C4-2B (cell line): ENCODE results near the gene C7orf33.
"Not testable (repeated sequence)": the region's sequence is repeated elsewhere in the genome, so short reads cannot be mapped to it uniquely, and the experiment has no call there.

Source experiments
- H3K27ac ChIP-seq: fragments of 450-650 bp; 2 replicates; pipeline ENCODE4 v1.5.1; 2017
- ZFX ChIP-seq: fragments of 450-650 bp; IDR thresholded peaks from 2 replicates; pipeline ENCODE4 v1.6.1; 2017
- TF ChIP-seq, protein P1 (sequence below): fragments of 450-650 bp; conservative IDR thresholded peaks from 2 replicates; pipeline ENCODE4 v1.5.1; 2017; ENCODE audit warnings: mild to moderate bottlenecking

The C7orf33 gene

GRCh38 chr7:148553979-148554378 is 36.6 kb upstream of the C7orf33 start:
- no peak for TF ChIP-seq ZFX
- TF ChIP-seq, protein P1, sequence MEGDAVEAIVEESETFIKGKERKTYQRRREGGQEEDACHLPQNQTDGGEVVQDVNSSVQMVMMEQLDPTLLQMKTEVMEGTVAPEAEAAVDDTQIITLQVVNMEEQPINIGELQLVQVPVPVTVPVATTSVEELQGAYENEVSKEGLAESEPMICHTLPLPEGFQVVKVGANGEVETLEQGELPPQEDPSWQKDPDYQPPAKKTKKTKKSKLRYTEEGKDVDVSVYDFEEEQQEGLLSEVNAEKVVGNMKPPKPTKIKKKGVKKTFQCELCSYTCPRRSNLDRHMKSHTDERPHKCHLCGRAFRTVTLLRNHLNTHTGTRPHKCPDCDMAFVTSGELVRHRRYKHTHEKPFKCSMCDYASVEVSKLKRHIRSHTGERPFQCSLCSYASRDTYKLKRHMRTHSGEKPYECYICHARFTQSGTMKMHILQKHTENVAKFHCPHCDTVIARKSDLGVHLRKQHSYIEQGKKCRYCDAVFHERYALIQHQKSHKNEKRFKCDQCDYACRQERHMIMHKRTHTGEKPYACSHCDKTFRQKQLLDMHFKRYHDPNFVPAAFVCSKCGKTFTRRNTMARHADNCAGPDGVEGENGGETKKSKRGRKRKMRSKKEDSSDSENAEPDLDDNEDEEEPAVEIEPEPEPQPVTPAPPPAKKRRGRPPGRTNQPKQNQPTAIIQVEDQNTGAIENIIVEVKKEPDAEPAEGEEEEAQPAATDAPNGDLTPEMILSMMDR = no peak
- no peak overlapping the region for H3K27ac ChIP-seq

- H3K27ac ChIP-seq = no peak overlapping the region
- no peak for TF ChIP-seq ZFX
- TF ChIP-seq, protein P1 = no peak; the same call in none of the 2 replicates
These were observed 33.7 kb upstream of the C7orf33 start for GRCh38 chr7:148556892-148557291.

DNA sequence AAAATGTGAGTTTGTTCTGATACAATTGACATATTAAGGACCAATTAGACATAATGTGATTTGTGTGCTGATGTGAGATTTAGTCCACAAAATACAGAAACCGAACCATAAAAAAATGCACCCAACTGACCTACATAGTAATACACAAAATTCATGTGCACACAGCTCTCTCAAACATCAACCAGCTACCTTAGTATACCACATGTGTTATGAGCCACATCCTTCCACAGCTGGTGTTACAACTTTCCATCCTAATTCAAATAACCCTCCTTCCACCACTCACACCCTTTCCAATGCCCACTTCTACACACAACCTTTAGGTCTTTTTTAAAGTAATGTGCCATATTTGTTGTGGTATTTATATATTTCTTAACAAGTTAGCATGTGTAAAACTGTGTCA is 31.7 kb upstream of the C7orf33 start:
- TF ChIP-seq, protein P1 = no peak
- TF ChIP-seq ZFX = no peak
- H3K27ac ChIP-seq = no peak overlapping the region

- TF ChIP-seq ZFX = no peak
- TF ChIP-seq, protein P1 = no peak
- H3K27ac ChIP-seq = no peak overlapping the region
These were observed 29.5 kb upstream of the C7orf33 start for GRCh38 chr7:148561099-148561498.

- no peak for TF ChIP-seq ZFX
- TF ChIP-seq, protein P1 = no peak
These were observed 26.8 kb upstream of the C7orf33 start for GRCh38 chr7:148563583-148564274.

DNA sequence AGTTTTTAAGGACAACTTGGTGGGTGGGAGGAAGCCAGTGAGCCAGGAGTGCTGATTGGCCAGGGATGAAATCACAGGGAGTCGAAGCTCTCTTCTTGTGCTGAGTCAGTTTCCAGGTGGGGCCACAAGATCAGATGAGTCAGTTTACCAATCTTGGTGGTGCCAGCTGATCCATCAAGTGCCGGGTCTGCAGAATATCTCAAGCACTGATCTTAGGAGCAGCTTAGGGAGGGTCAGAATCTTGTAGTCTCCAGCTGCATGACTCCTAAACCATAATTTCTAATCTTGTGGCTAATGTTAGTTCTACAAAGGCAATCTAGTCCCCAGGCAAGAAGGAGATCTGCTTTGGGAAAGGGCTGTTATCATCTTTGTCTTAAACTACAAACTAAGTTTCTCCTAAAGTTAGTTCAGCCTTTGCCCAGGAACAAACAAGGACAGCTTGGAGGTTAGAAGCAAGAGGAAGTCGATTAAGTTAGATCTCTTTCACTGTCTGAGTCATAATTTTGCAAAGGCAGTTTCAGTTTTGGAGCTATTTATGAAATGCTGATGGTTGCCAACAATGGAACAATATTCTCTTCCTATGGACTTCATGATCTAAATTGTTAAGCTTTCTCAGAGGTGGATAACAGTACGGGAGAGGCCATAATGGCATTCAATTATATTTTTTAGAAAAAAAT is 26.2 kb upstream of the C7orf33 start:
- not testable (repeated sequence) for H3K27ac ChIP-seq

More at GRCh38 chr7:148563583-148564274, 26.8 kb upstream of the C7orf33 start:
- H3K27ac ChIP-seq = no peak overlapping the region

DNA sequence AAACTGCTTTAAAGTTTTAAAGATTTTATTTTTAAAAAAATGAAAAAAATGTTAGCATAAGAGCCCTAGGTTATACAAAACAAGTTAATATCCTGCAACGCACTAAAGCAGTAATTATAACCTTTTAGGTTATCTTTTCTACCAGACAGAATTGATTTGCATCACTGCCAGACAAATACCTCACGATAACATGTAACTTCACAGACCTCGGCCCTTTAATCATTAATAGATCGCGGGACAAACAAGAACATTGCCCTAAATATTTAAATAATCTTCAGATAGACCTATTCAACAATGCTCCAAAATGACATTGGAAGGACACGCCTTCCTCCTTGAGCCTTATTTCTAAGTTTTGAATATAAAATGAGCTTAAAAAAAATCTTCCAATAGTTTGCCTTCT is 23.8 kb upstream of the C7orf33 start:
- H3K27ac ChIP-seq = no peak overlapping the region
- TF ChIP-seq ZFX = no peak
- TF ChIP-seq, protein P1 = no peak

DNA sequence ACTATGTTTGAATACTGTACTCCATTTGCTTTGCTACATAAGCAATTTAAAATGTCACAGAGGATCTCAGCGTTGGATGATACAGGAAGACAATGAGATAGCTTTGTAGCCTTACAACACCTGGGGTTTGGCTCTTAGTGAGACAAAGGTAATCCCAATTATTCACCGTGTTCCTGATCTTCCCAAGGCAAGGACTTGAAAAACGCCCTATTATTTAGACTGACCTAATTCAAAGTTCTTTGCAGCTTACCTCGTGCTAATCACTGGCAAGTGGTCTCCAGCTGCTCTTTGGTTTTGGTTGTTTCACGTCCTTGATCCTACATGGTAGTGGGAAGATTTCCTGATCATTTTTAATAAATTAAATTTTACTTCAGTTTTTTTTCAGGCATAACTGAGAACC is 23.0 kb upstream of the C7orf33 start:
- TF ChIP-seq, protein P1 = no peak
- no peak for TF ChIP-seq ZFX
- no peak overlapping the region for H3K27ac ChIP-seq
